ENCODE measurements around the gene ADAMTSL4. TPM values are rescaled to one million over a fixed set of nuclear protein-coding genes. Genes with fewer than 3 reads are reported as not detected.

ADAMTSL4 gene
- total and polyA plus RNA-seq, 2 of the 8 experiments (the other 6 are each of a cell fraction or from before 2014, with no cell fraction given): 4.2 to 5.4 TPM

- DNase-seq (ENCODE audit: low read depth in 1 of 2, low spot score in 2 of 2): no peak
- Histone ChIP-seq H4K20me1 (replicated peaks in 1 of 2; ENCODE audit: control insufficient read depth in 1 of 2, insufficient read depth in 2 of 2, low read length in 2 of 2) (peaks cover 1 to 2% of the 10 kb centered on the region in 2 experiments), H3K9me3 (ENCODE audit: insufficient read depth in 2 of 2, low read depth in 1 of 2, low read length in 1 of 2) (no peaks in the 10 kb centered on the region), H3K79me1 (ENCODE audit: low read depth, low read length) (no peaks in the 10 kb centered on the region), H4K8ac (ENCODE audit: extremely low read depth, insufficient read depth, low read length) (no peak overlapping the region), H3K9ac (replicated peaks in 1 of 4; ENCODE audit: extremely low read depth in 1 of 4, low read depth in 3 of 4, low read length in 3 of 4) (no peak overlapping the region), H3K79me2 (ENCODE audit: control insufficient read depth in 1 of 2, insufficient read depth in 2 of 2, low read length in 2 of 2) (no peaks in the 10 kb centered on the region), H3K14ac (ENCODE audit: insufficient read length) (no peak overlapping the region), H4K5ac (ENCODE audit: insufficient read length, low read depth, low read length) (no peak overlapping the region), H2BK12ac (ENCODE audit: low read depth, low read length) (no peak overlapping the region), H3K36me3 (ENCODE audit: control insufficient read depth in 2 of 4, insufficient read depth in 4 of 4, low read length in 3 of 4) (no peaks in the 10 kb centered on the region), H2AK5ac (ENCODE audit: low read depth, low read length) (no peak overlapping the region), H2AFZ (ENCODE audit: low read length) (no peak overlapping the region), H3K4me2 (ENCODE audit: insufficient read depth in 1 of 2, low read depth in 2 of 2, low read length in 2 of 2) (no peak overlapping the region), H4K91ac (replicated peaks; ENCODE audit: insufficient read length, low read length) (no peak overlapping the region), H2BK20ac (ENCODE audit: low read length) (no peak overlapping the region), H2BK120ac (replicated peaks; ENCODE audit: low read depth, low read length) (no peak overlapping the region), H2BK15ac (ENCODE audit: low read length) (no peak overlapping the region), H2BK5ac (ENCODE audit: low read depth, low read length) (no peak overlapping the region), H3K4me3 (ENCODE audit: extremely low read depth in 1 of 4, insufficient read depth in 2 of 4, low read depth in 3 of 4, low read length in 4 of 4) (no peak overlapping the region), H3K23me2 (ENCODE audit: low read depth, low read length) (peaks cover 5% of the 10 kb centered on the region; the same call in 1 of the 2 replicates), H3K27ac (ENCODE audit: low read depth, low read length) (no peak overlapping the region), H3K23ac (ENCODE audit: insufficient read length) (no peak overlapping the region), H3K27me3 (replicated peaks in 1 of 4; ENCODE audit: control insufficient read depth in 3 of 4, extremely low read depth in 1 of 4, insufficient read depth in 3 of 4, low read length in 3 of 4) (peaks cover 0 to 19% (median 10%) of the 10 kb centered on the region in 4 experiments; a peak in 5 of 7 replicates), H3K4me1 (replicated peaks in 1 of 4; ENCODE audit: control insufficient read depth in 3 of 4, insufficient read depth in 4 of 4, low read length in 3 of 4) (peaks cover 0 to 11% (median 1%) of the 10 kb centered on the region in 4 experiments; a peak in 3 of 7 replicates), H3K18ac (ENCODE audit: extremely low read depth, low read length) (no peak overlapping the region), H3K56ac (replicated peaks; ENCODE audit: insufficient read length, low read depth, low read length) (no peak overlapping the region), H3K4ac (replicated peaks; ENCODE audit: insufficient read length, low read depth, low read length) (no peak overlapping the region)
- POLR2A ChIA-PET (ENCODE audit: partially characterized antibody): interaction anchor here (0.7 to 26.4 kb wide), 3 partner anchors 31 to 49 kb away, joined by 3 to 1013 read pairs (median 4); partner anchors contain the start of gene MCL1
- CTCF ChIA-PET (ENCODE audit: partially characterized antibody): interaction anchor here (4.0 to 6.3 kb wide), 2 partner anchors 9 to 14 kb away, joined by 26 to 65 read pairs; no protein-coding TSS in a partner anchor
- FAIRE-seq: no peak
- 89% methylated on average over 16 of the region's 16 CpGs; no CpG with 5 or more reads in 1 of the 2 experiments for WGBS, 2 experiments (ENCODE audit: extremely low coverage in 1 of 2, insufficient coverage in 1 of 2, insufficient read length in 1 of 2, insufficient replicate concordance in 2 of 2, low coverage in 1 of 2, low lambda C conversion rate in 2 of 2, missing lambda C conversion rate in 1 of 2)
- TF ChIP-seq BRCA1 (IDR thresholded peaks at IDR 0.05; ENCODE audit: low read depth, low read length): no peak
- no peak for TF ChIP-seq KDM4A (IDR thresholded peaks at IDR 0.05; ENCODE audit: low read depth, low read length, severe bottlenecking)
- no peak for TF ChIP-seq ASH2L (IDR thresholded peaks at IDR 0.05; ENCODE audit: low read length)
- TF ChIP-seq RBBP5 (IDR thresholded peaks at IDR 0.05; ENCODE audit: borderline replicate concordance, low read depth, low read length): no peak
- TF ChIP-seq, protein P1, sequence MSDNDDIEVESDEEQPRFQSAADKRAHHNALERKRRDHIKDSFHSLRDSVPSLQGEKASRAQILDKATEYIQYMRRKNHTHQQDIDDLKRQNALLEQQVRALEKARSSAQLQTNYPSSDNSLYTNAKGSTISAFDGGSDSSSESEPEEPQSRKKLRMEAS (IDR thresholded peaks at IDR 0.05): no peak
- TF ChIP-seq POLR2AphosphoS5 (IDR thresholded peaks at IDR 0.05; ENCODE audit: low read depth, low read length): no peak
- no peak for TF ChIP-seq NANOG (IDR thresholded peaks at IDR 0.05; ENCODE audit: insufficient read depth, low read depth, low read length, poor library complexity, severe bottlenecking)
- no peak for TF ChIP-seq SRF (IDR thresholded peaks at IDR 0.05; ENCODE audit: low read depth, low read length)
- TF ChIP-seq ATF2 (IDR thresholded peaks at IDR 0.05; ENCODE audit: low read length): no peak
- TF ChIP-seq BCL11A (IDR thresholded peaks at IDR 0.05; ENCODE audit: low read depth in 2 of 2, low read length in 2 of 2): no peak
- TF ChIP-seq JUN (IDR thresholded peaks at IDR 0.05; ENCODE audit: low read depth, low read length): no peak
These were observed 2.8 kb upstream of the ADAMTSL4 start for GRCh38 chr1:150546294-150546937.
